Measurements from ENCODE around the gene SDE2. TPM values are rescaled to one million over a fixed set of nuclear protein-coding genes. Genes with fewer than 3 reads are reported as not detected.

SDE2 gene
- total RNA-seq: 18.4 TPM
- long read RNA-seq, transcript SDE2-201 (7 exons, 3,975 nt): major isoform, 16 of 22 reads
- long read RNA-seq, partial matches to known transcripts: 1 of 22 reads
- long read RNA-seq, other reads (novel, unspliced or antisense): 5 of 22 reads

- no peaks in the 10 kb centered on the region for H3K9me3 ChIP-seq
- peaks cover 69% of the 10 kb centered on the region for H3K4me1 ChIP-seq
- intact Hi-C loops (cut with DNase I): no loop called here
- peak; percentile 97 to 99 for ATAC-seq
- TF ChIP-seq CTCF (IDR thresholded peaks at IDR 0.05): no peak
- H3K4me3 ChIP-seq: peak within 1 kb of the TSS; percentile 89
- peaks cover 12% of the 10 kb centered on the region for H3K36me3 ChIP-seq
- H3K27ac ChIP-seq: peak within 1 kb of the TSS; percentile 100
- DNase-seq: peak; percentile 100
- H3K27me3 ChIP-seq (ENCODE audit: low read depth): no peaks in the 10 kb centered on the region
Observed at GRCh38 chr1:225999227-225999911, at the start of gene SDE2. Gene SDE2, minus strand, starts transcription at chr1:225999343. Its CDS starts 31 bp downstream, at chr1:225999312.

- ATAC-seq (no peak), DNase-seq (no peak)
- TF ChIP-seq CTCF (IDR thresholded peaks at IDR 0.05): no peak
- no peaks in the 10 kb centered on the region for H3K27me3 ChIP-seq (ENCODE audit: low read depth)
- no peak overlapping the region for H3K4me3 ChIP-seq
- no peaks in the 10 kb centered on the region for H3K36me3 ChIP-seq
- intact Hi-C loops (cut with DNase I): no loop called here
- no peak overlapping the region for H3K27ac ChIP-seq
- H3K4me1 ChIP-seq: peaks cover 9% of the 10 kb centered on the region
- H3K9me3 ChIP-seq: no peaks in the 10 kb centered on the region
Observed at GRCh38 chr1:226048886-226049285, 49.7 kb upstream of the SDE2 start.

GRCh38 chr1:226047495-226047894 is 48.4 kb upstream of the SDE2 start:
- H3K27me3 ChIP-seq (ENCODE audit: low read depth): no peaks in the 10 kb centered on the region
- H3K4me3 ChIP-seq: no peak overlapping the region
- no peak for DNase-seq
- ATAC-seq: no peak
- H3K36me3 ChIP-seq: no peaks in the 10 kb centered on the region
- intact Hi-C loops (cut with DNase I): no loop called here
- H3K27ac ChIP-seq: no peak overlapping the region
- no peak for TF ChIP-seq CTCF (IDR thresholded peaks at IDR 0.05)
- peaks cover 9% of the 10 kb centered on the region for H3K4me1 ChIP-seq
- no peaks in the 10 kb centered on the region for H3K9me3 ChIP-seq

- Histone ChIP-seq H3K4me1 (peaks cover 9% of the 10 kb centered on the region), H3K4me3 (no peak overlapping the region), H3K27ac (no peak overlapping the region), H3K9me3 (no peaks in the 10 kb centered on the region), H3K27me3 (ENCODE audit: low read depth) (no peaks in the 10 kb centered on the region), H3K36me3 (no peaks in the 10 kb centered on the region)
- ATAC-seq (no peak), DNase-seq (no peak)
- TF ChIP-seq CTCF (IDR thresholded peaks at IDR 0.05): no peak
- intact Hi-C loops (cut with DNase I): no loop called here
Observed at GRCh38 chr1:226046240-226046639, 47.1 kb upstream of the SDE2 start.

- no peak overlapping the region for H3K4me3 ChIP-seq
- peaks cover 9% of the 10 kb centered on the region for H3K4me1 ChIP-seq
- DNase-seq (no peak), ATAC-seq (no peak)
- intact Hi-C loops (cut with DNase I): no loop called here
- no peak overlapping the region for H3K27ac ChIP-seq
- no peak for TF ChIP-seq CTCF (IDR thresholded peaks at IDR 0.05)
- no peaks in the 10 kb centered on the region for H3K36me3 ChIP-seq
- no peaks in the 10 kb centered on the region for H3K27me3 ChIP-seq (ENCODE audit: low read depth)
- no peaks in the 10 kb centered on the region for H3K9me3 ChIP-seq
Observed at GRCh38 chr1:226044514-226045101, 45.5 kb upstream of the SDE2 start.
